ENCODE measurements around the gene SYT1. TPM values are rescaled to one million over a fixed set of nuclear protein-coding genes. Genes with fewer than 3 reads are reported as not detected.

SYT1 gene
- total RNA-seq, 3 donors from 2014 or later (not counting 1 experiment from before 2014, with no cell fraction given), result not detected

GRCh38 chr12:79086541-79087296, 222.1 kb downstream of the SYT1 start:
- Mint-ChIP-seq H3K27me3 (ENCODE audit: low read depth in 2 of 2) (no peaks in the 10 kb centered on the region), H3K36me3 (no peaks in the 10 kb centered on the region), H3K4me1 (no peaks in the 10 kb centered on the region), H3K9me3 (peaks cover 8 to 15% of the 10 kb centered on the region in 2 donors), H3K27ac (no peak overlapping the region), H3K4me3 (no peak overlapping the region)
- TF ChIP-seq, protein P1, sequence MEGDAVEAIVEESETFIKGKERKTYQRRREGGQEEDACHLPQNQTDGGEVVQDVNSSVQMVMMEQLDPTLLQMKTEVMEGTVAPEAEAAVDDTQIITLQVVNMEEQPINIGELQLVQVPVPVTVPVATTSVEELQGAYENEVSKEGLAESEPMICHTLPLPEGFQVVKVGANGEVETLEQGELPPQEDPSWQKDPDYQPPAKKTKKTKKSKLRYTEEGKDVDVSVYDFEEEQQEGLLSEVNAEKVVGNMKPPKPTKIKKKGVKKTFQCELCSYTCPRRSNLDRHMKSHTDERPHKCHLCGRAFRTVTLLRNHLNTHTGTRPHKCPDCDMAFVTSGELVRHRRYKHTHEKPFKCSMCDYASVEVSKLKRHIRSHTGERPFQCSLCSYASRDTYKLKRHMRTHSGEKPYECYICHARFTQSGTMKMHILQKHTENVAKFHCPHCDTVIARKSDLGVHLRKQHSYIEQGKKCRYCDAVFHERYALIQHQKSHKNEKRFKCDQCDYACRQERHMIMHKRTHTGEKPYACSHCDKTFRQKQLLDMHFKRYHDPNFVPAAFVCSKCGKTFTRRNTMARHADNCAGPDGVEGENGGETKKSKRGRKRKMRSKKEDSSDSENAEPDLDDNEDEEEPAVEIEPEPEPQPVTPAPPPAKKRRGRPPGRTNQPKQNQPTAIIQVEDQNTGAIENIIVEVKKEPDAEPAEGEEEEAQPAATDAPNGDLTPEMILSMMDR (IDR thresholded peaks at IDR 0.05), result no peak
- DNase-seq, result no peak
- WGBS (ENCODE audit: insufficient coverage), result 85% methylated on average over 8 of the region's 8 CpGs
- no peaks in the 10 kb centered on the region for H3K27me3 ChIP-seq (ENCODE audit: control insufficient read depth, insufficient read depth, low read length)
- H3K9me3 ChIP-seq (ENCODE audit: control insufficient read depth, insufficient read depth, low read length), result no peaks in the 10 kb centered on the region
- intact Hi-C loops (cut with micrococcal nuclease), result no loop called here
- no peak for ATAC-seq
- no peaks in the 10 kb centered on the region for H3K36me3 ChIP-seq (ENCODE audit: control insufficient read depth, insufficient read depth, low read length)
- no peaks in the 10 kb centered on the region for H3K4me1 ChIP-seq (ENCODE audit: control insufficient read depth, insufficient read depth, low read length)
- H3K4me3 ChIP-seq (ENCODE audit: low read length), result no peak overlapping the region
- no peak overlapping the region for H3K27ac ChIP-seq (ENCODE audit: low read length)

- TF ChIP-seq, protein P1 (IDR thresholded peaks at IDR 0.05), result no peak
- H3K4me3 Mint-ChIP-seq, result no peak overlapping the region
- H3K36me3 ChIP-seq (ENCODE audit: control insufficient read depth, insufficient read depth, low read length), result no peaks in the 10 kb centered on the region
- H3K9me3 Mint-ChIP-seq, result peaks cover 10 to 12% of the 10 kb centered on the region in 2 donors
- ATAC-seq (no peak), DNase-seq (no peak)
- 40% methylated on average over 3 of the region's 3 CpGs for WGBS (ENCODE audit: insufficient coverage)
- no peaks in the 10 kb centered on the region for H3K27me3 Mint-ChIP-seq (ENCODE audit: low read depth in 2 of 2)
- no peaks in the 10 kb centered on the region for H3K4me1 ChIP-seq (ENCODE audit: control insufficient read depth, insufficient read depth, low read length)
- H3K4me1 Mint-ChIP-seq, result peaks cover 0 to 6% of the 10 kb centered on the region in 2 donors
- no peaks in the 10 kb centered on the region for H3K27me3 ChIP-seq (ENCODE audit: control insufficient read depth, insufficient read depth, low read length)
- H3K36me3 Mint-ChIP-seq, result no peaks in the 10 kb centered on the region
- H3K9me3 ChIP-seq (ENCODE audit: control insufficient read depth, insufficient read depth, low read length), result no peaks in the 10 kb centered on the region
- no peak overlapping the region for H3K27ac ChIP-seq (ENCODE audit: low read length)
- H3K4me3 ChIP-seq (ENCODE audit: low read length), result no peak overlapping the region
- intact Hi-C loops (cut with micrococcal nuclease), result no loop called here
- no peak overlapping the region for H3K27ac Mint-ChIP-seq
These were observed 234.0 kb downstream of the SYT1 start for GRCh38 chr12:79098530-79098929.

DNA sequence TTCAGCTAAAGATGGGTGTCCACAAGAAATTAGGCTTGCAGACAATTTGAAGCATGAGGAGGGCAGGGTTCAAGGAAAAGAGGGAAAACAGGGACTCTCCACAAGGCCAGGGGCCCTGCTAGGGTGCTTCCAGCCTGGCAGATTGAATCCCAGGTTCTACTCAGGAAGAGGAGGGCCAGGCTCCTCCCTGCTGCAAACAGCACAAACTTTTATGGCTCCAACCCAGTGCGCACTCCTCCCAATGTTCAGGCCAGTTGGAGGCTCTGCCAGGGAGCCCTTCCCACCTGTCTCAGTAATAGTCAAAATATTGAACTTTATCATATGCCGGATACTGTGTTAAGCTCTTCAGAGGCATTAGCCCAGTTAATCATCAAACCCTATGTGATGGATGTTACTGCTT, 244.4 kb downstream of the SYT1 start:
- Mint-ChIP-seq H3K36me3 (no peaks in the 10 kb centered on the region), H3K4me3 (no peak overlapping the region), H3K27ac (no peak overlapping the region), H3K9me3 (peaks cover 4 to 12% of the 10 kb centered on the region in 2 donors), H3K4me1 (no peaks in the 10 kb centered on the region), H3K27me3 (ENCODE audit: low read depth in 2 of 2) (no peaks in the 10 kb centered on the region)
- Histone ChIP-seq H3K27ac (ENCODE audit: low read length) (no peak overlapping the region), H3K4me3 (ENCODE audit: low read length) (no peak overlapping the region), H3K9me3 (ENCODE audit: control insufficient read depth, insufficient read depth, low read length) (no peaks in the 10 kb centered on the region), H3K27me3 (ENCODE audit: control insufficient read depth, insufficient read depth, low read length) (no peaks in the 10 kb centered on the region), H3K4me1 (ENCODE audit: control insufficient read depth, insufficient read depth, low read length) (no peaks in the 10 kb centered on the region), H3K36me3 (ENCODE audit: control insufficient read depth, insufficient read depth, low read length) (no peaks in the 10 kb centered on the region)
- 95% methylated on average over 2 of the region's 2 CpGs for WGBS (ENCODE audit: insufficient coverage)
- DNase-seq (no peak), ATAC-seq (no peak)
- TF ChIP-seq, protein P1 (IDR thresholded peaks at IDR 0.05), result no peak
- intact Hi-C loops (cut with micrococcal nuclease), result no loop called here

- TF ChIP-seq, protein P1 (IDR thresholded peaks at IDR 0.05), result no peak
- H3K36me3 ChIP-seq (ENCODE audit: control insufficient read depth, insufficient read depth, low read length), result no peaks in the 10 kb centered on the region
- H3K4me3 ChIP-seq (ENCODE audit: low read length), result no peak overlapping the region
- H3K9me3 ChIP-seq (ENCODE audit: control insufficient read depth, insufficient read depth, low read length), result no peaks in the 10 kb centered on the region
- H3K27me3 Mint-ChIP-seq (ENCODE audit: low read depth in 2 of 2), result no peaks in the 10 kb centered on the region
- H3K27ac Mint-ChIP-seq, result no peak overlapping the region
- DNase-seq, result no peak
- no peaks in the 10 kb centered on the region for H3K4me1 ChIP-seq (ENCODE audit: control insufficient read depth, insufficient read depth, low read length)
- peaks cover 2 to 13% of the 10 kb centered on the region in 2 donors for H3K9me3 Mint-ChIP-seq
- H3K36me3 Mint-ChIP-seq, result no peaks in the 10 kb centered on the region
- no peak for ATAC-seq
- no peak overlapping the region for H3K4me3 Mint-ChIP-seq
- no peaks in the 10 kb centered on the region for H3K4me1 Mint-ChIP-seq
- H3K27ac ChIP-seq (ENCODE audit: low read length), result no peak overlapping the region
- intact Hi-C loops (cut with micrococcal nuclease), result no loop called here
- no peaks in the 10 kb centered on the region for H3K27me3 ChIP-seq (ENCODE audit: control insufficient read depth, insufficient read depth, low read length)
These were observed 250.3 kb downstream of the SYT1 start for GRCh38 chr12:79114896-79115295.

Data from natural killer cell (primary cell).